ENCODE results near the gene AGER. TPM values are rescaled to one million over a fixed set of nuclear protein-coding genes. Genes with fewer than 3 reads are reported as not detected.

Gene AGER
- total RNA-seq, 4 donors from 2014 or later = 0.48 to 9.3 (median 1.2) TPM

DNA sequence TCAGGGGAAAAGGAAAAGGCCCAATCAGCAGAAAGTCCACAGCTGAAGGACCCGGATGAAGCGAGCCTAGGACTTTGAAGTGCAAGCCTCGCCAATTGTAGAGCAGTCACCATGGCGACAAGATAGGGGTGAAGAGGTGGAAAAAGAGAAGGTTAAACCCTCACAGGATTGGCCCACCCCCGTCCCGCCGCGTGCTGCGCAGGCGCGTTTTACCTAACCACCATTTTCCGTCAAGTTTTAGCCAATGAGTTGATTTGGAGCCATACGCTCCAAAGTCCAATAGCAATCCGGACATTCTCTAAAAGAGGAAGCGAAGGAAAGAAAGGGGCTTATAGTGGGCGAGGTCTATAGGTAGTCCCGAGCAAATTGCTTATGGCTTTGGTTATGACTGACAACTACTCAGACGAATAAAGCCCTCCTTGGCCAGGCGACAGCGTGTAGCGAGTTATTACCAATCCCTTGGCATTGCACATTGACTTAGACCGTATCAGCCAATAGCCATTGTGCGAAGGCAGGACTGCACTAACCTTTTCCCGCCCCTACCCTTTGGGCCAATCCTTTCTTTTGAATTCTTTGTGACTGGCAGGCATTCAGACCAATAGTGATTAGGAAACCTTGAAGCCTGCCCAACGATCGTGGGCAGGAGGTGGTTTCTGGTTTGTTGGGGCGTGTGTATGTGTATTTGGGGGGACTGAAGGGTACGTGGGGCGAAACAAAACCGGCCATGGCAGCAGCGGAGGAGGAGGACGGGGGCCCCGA, 6.1 kb downstream of the AGER start, which contains the start of gene RNF5:
Gene RNF5, plus strand, starts transcription at position 618 of the 759 bp plus-strand sequence. Its CDS starts 107 bp downstream, at position 725.
- peak; percentile 88 for ATAC-seq (ENCODE audit: low FRiP score)
- peak; percentile 86 for DNase-seq (ENCODE audit: low spot score)
- no peak for TF ChIP-seq CTCF (IDR thresholded peaks at IDR 0.05)

DNA sequence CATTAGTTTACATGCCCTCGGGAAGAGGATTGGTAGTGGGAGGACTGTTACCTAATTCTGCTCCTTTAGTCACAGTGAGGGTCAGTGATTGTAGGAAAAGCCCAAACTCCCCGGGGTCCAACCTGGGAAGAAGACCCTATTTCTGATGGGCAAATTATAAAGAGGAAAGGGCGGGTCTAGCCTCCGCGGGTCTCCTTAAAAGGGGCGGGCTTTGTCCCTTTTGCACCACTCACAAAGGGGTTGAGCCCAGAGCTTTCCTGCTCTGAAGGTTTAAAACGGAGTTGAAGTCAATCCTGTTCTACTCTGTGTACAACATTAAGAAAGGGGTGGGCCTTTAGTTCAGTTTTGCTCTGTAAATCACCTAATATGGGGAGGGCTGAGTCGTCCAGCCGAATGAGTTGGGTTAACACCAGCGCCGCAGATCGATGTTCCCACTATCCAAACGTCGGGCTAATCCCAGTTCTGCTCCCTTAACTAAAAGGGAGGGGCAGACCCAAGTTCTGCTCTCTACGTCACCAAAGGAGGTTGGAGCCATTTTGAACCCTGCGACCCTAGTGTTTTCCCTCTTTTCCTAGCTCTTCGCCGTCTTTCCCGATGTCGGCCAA, 6.8 kb downstream of the AGER start:
- no peak for TF ChIP-seq CTCF (IDR thresholded peaks at IDR 0.05)
- DNase-seq (ENCODE audit: low spot score) (no peak), ATAC-seq (ENCODE audit: low FRiP score) (peak; percentile 9)

GRCh38 chr6:32176476-32177182, 7.4 kb downstream of the AGER start:
- no peak for TF ChIP-seq CTCF (IDR thresholded peaks at IDR 0.05)
- DNase-seq (ENCODE audit: low spot score) (no peak), ATAC-seq (ENCODE audit: low FRiP score) (peak; percentile 16)

GRCh38 chr6:32175711-32176475, 8.2 kb downstream of the AGER start, which contains the start of gene AGPAT1:
TSS of gene AGPAT1 (minus strand) at chr6:32176084. CDS start at chr6:32171496, 4,588 bp downstream.
- TF ChIP-seq CTCF (IDR thresholded peaks at IDR 0.05) = no peak
- peak; percentile 58 for ATAC-seq (ENCODE audit: low FRiP score)
- peak; percentile 94 for DNase-seq (ENCODE audit: low spot score)

DNA sequence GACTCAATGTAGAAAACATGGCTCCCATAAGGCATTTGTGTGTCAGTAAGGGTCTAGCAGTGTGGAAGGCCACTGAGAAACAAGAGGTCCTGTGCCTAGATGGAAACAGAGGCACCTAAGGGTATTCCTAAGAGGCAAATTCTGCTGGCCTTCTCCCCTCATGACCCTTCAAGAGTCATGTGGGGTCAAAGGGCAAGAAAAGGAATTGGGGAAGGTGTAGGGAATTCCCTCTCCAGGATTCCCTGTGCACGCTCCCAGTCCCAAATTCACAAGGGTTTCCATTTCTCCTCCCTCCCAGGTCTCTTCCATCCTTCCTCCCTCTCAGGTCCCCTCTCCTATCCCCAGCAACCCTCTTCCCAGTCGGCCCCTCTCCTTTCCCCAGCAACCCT, 8.7 kb downstream of the AGER start:
- TF ChIP-seq CTCF (IDR thresholded peaks at IDR 0.05) = no peak
- ATAC-seq (ENCODE audit: low FRiP score) (no peak), DNase-seq (ENCODE audit: low spot score) (no peak)

DNA sequence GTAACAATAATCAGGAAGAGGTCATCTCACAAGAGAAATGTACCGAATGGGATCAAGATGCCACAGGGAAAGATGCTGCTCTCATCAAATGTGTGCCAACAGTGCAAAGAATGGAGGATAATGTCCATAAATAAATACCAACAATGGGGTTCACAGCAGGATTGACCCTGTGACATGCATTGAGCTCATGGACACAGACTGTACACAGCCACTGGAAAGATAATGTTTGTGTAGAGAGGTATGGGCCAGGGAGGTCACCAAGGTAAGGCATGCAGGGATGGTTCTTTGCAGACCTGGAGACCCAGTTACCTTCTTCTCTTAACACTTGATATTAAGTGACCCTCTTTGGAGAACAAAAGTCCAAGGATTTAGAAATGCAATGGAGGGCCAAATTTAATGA, 9.6 kb downstream of the AGER start:
- DNase-seq (ENCODE audit: low spot score) (no peak), ATAC-seq (ENCODE audit: low FRiP score) (no peak)
- no peak for TF ChIP-seq CTCF (IDR thresholded peaks at IDR 0.05)

Measured in omental fat pad (tissue), 4 donors.